ENCODE data around the gene SERPIND1.

DNA sequence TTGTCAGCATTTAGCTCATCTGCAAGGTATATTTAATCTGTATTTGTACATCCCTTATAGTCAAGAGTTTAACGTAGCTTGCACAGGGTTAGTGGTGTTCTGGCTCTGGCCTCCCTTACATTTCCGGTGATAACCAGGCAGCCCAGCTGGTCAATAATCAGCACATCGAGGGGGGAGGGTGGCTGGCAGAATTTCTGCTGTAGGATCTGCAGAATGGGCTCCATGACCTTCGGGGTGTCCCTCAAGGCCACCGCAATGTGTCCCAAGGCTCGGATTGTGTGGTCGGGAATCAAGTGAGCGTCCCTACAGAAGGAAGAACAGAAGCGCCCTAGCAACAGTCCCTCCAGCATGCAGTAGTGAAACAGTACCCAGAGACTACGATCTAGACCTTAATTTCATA, 25.1 kb downstream of the SERPIND1 start:
- TF ChIP-seq POLR2A (IDR thresholded peaks at IDR 0.05), result no peak
- TF ChIP-seq EP300 (IDR thresholded peaks at IDR 0.05), result no peak
- TF ChIP-seq, protein P1, sequence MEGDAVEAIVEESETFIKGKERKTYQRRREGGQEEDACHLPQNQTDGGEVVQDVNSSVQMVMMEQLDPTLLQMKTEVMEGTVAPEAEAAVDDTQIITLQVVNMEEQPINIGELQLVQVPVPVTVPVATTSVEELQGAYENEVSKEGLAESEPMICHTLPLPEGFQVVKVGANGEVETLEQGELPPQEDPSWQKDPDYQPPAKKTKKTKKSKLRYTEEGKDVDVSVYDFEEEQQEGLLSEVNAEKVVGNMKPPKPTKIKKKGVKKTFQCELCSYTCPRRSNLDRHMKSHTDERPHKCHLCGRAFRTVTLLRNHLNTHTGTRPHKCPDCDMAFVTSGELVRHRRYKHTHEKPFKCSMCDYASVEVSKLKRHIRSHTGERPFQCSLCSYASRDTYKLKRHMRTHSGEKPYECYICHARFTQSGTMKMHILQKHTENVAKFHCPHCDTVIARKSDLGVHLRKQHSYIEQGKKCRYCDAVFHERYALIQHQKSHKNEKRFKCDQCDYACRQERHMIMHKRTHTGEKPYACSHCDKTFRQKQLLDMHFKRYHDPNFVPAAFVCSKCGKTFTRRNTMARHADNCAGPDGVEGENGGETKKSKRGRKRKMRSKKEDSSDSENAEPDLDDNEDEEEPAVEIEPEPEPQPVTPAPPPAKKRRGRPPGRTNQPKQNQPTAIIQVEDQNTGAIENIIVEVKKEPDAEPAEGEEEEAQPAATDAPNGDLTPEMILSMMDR (IDR thresholded peaks at IDR 0.05), result no peak
